ENCODE data around the gene SNAP47. TPM values are rescaled to one million over a fixed set of nuclear protein-coding genes. Genes with fewer than 3 reads are reported as not detected.

SNAP47 gene
- total and polyA plus RNA-seq, 4 donors, result 10.6 to 63.0 (median 22.8) TPM

DNA sequence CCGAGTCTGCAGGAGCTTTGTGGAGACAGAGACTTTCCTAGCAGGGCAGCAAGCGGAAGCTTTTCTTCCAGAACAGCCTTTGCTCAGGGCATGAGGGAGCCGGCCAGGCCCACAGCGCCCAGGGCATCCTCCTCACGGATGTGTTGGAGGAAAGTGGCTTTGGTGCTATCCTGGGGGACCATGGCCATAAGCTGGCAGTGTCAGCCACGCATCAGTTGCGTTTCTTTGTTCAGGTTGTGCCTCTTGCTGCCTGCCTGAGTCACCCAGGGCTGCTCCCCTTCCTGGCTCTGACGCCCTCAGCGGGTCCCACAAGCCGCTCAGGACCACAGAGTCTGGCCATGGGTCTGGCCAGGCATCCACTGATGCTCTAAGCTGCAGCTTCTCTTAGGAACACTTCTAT is 40.6 kb downstream of the SNAP47 start:
- H3K27ac ChIP-seq (ENCODE audit: low read depth in 1 of 2, low read length in 1 of 2), result no peak overlapping the region

DNA sequence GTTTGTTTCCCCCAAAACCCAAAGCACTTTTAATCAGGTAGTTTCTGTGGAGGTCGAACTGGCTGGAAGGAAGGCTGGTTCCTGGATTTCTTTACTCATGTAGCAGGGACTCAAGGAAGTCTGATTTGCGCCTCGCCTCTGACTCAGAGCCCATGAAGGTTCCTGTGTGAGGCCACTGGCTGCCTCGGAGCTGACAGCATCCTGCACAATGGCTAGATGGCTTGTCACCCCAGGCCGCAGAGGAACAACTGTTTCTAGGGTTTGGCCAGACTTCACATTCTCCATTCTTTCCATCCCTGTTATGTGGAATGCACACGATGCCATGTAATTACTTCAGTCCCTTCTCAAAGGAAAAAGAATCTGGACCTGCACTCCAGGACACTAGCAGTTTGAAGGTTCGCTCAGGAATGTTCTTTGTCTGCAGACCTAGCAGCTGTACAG is 41.1 kb downstream of the SNAP47 start:
- 82 to 83% methylated on average over 7 of the region's 7 CpGs for WGBS, 2 donors
- peaks cover 0 to 16% (median 3%) of the 10 kb centered on the region in 5 donors for H3K4me1 ChIP-seq (ENCODE audit: control insufficient read depth in 5 of 5, insufficient read depth in 5 of 5, low read length in 5 of 5)
- H3K9ac ChIP-seq (ENCODE audit: insufficient read depth in 1 of 2, low read length in 2 of 2), result no peak overlapping the region
- no peaks in the 10 kb centered on the region for H3K9me3 ChIP-seq (ENCODE audit: control insufficient read depth in 4 of 4, insufficient read depth in 3 of 4, low read length in 3 of 4)
- no peak overlapping the region for H3K4me3 ChIP-seq
- TF ChIP-seq, protein P1, sequence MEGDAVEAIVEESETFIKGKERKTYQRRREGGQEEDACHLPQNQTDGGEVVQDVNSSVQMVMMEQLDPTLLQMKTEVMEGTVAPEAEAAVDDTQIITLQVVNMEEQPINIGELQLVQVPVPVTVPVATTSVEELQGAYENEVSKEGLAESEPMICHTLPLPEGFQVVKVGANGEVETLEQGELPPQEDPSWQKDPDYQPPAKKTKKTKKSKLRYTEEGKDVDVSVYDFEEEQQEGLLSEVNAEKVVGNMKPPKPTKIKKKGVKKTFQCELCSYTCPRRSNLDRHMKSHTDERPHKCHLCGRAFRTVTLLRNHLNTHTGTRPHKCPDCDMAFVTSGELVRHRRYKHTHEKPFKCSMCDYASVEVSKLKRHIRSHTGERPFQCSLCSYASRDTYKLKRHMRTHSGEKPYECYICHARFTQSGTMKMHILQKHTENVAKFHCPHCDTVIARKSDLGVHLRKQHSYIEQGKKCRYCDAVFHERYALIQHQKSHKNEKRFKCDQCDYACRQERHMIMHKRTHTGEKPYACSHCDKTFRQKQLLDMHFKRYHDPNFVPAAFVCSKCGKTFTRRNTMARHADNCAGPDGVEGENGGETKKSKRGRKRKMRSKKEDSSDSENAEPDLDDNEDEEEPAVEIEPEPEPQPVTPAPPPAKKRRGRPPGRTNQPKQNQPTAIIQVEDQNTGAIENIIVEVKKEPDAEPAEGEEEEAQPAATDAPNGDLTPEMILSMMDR (IDR thresholded peaks at IDR 0.05; ENCODE audit: control extremely low read depth, extremely low read depth), result no peak
- ATAC-seq (ENCODE audit: insufficient read depth, low FRiP score) (no peak), DNase-seq (no peak)
- H3K27ac ChIP-seq (ENCODE audit: low read depth in 1 of 2, low read length in 1 of 2), result no peak overlapping the region
- H3K36me3 ChIP-seq (ENCODE audit: control insufficient read depth in 4 of 4, insufficient read depth in 4 of 4, low read length in 4 of 4), result peaks cover 0 to 24% (median 4%) of the 10 kb centered on the region in 4 donors
- no peaks in the 10 kb centered on the region for H3K27me3 ChIP-seq (ENCODE audit: control insufficient read depth in 3 of 3, insufficient read depth in 3 of 3, low read length in 2 of 3)

More for the DNA sequence above, 40.6 kb downstream of the SNAP47 start:
- Histone ChIP-seq H3K27me3 (ENCODE audit: control insufficient read depth in 3 of 3, insufficient read depth in 3 of 3, low read length in 2 of 3) (no peaks in the 10 kb centered on the region), H3K4me3 (no peak overlapping the region), H3K4me1 (ENCODE audit: control insufficient read depth in 5 of 5, insufficient read depth in 5 of 5, low read length in 5 of 5) (peaks cover 0 to 16% (median 3%) of the 10 kb centered on the region in 5 donors), H3K36me3 (ENCODE audit: control insufficient read depth in 4 of 4, insufficient read depth in 4 of 4, low read length in 4 of 4) (peaks cover 0 to 22% (median 4%) of the 10 kb centered on the region in 4 donors), H3K9ac (ENCODE audit: insufficient read depth in 1 of 2, low read length in 2 of 2) (no peak overlapping the region), H3K9me3 (ENCODE audit: control insufficient read depth in 4 of 4, insufficient read depth in 3 of 4, low read length in 3 of 4) (no peaks in the 10 kb centered on the region)
- DNase-seq (no peak), ATAC-seq (ENCODE audit: insufficient read depth, low FRiP score) (no peak)
- TF ChIP-seq, protein P1 (IDR thresholded peaks at IDR 0.05; ENCODE audit: control extremely low read depth, extremely low read depth), result no peak
- 95 to 99% methylated on average over 10 of the region's 10 CpGs for whole genome bisulfite sequencing, 2 donors

DNA sequence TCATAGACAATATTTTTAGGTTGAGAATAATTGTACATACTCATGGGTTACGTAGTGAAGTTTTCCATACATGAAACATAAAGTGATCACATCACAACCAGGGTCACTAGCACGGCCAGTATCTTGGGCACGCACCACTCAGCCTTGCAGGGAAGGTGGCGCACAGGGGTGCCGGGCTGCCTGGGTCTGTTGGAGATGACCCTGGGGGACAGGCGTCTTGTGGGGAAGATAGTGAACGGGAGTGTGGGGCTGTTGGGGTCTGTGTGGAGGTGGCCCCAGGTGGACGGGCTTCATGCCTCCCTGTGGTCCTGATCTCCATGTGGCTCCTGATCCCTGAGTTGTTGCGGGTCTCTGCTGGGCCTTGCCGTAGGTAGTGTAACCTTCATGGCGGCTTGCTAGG is 41.9 kb downstream of the SNAP47 start:
- TF ChIP-seq, protein P1 (IDR thresholded peaks at IDR 0.05; ENCODE audit: control extremely low read depth, extremely low read depth), result no peak
- H3K4me3 ChIP-seq, result no peak overlapping the region
- H3K9me3 ChIP-seq (ENCODE audit: control insufficient read depth in 4 of 4, insufficient read depth in 3 of 4, low read length in 3 of 4), result no peaks in the 10 kb centered on the region
- H3K4me1 ChIP-seq (ENCODE audit: control insufficient read depth in 5 of 5, insufficient read depth in 5 of 5, low read length in 5 of 5), result peaks cover 0 to 16% (median 3%) of the 10 kb centered on the region in 5 donors
- ATAC-seq (ENCODE audit: insufficient read depth, low FRiP score), result no peak
- peaks cover 0 to 26% (median 4%) of the 10 kb centered on the region in 4 donors for H3K36me3 ChIP-seq (ENCODE audit: control insufficient read depth in 4 of 4, insufficient read depth in 4 of 4, low read length in 4 of 4)
- 88 to 94% methylated on average over 11 of the region's 11 CpGs for WGBS, 2 donors
- DNase-seq, result no peak
- no peak overlapping the region for H3K9ac ChIP-seq (ENCODE audit: insufficient read depth in 1 of 2, low read length in 2 of 2)
- H3K27me3 ChIP-seq (ENCODE audit: control insufficient read depth in 3 of 3, insufficient read depth in 3 of 3, low read length in 2 of 3), result no peaks in the 10 kb centered on the region
- H3K27ac ChIP-seq (ENCODE audit: low read depth in 1 of 2, low read length in 1 of 2), result no peak overlapping the region

DNA sequence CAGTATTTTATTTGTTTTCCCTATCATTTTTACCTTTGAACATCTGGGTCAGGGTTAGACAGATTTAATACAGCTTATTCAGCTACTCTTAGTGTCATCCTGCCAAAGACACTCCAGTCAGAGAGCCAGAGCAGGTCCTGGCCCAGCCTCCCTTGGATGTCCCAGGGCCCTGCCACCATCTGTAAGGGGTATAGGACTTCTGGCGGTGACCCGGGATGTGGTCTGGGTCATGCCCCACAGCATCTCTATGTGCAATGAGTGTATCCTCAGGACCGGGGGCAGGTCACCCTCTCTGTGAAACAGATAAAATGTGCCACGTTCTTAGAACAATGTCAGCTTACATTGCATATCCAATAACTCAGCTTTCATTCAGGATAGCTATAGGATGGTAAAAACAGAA is 42.4 kb downstream of the SNAP47 start:
- H3K9me3 ChIP-seq (ENCODE audit: control insufficient read depth in 4 of 4, insufficient read depth in 3 of 4, low read length in 3 of 4), result no peaks in the 10 kb centered on the region
- H3K27me3 ChIP-seq (ENCODE audit: control insufficient read depth in 3 of 3, insufficient read depth in 3 of 3, low read length in 2 of 3), result no peaks in the 10 kb centered on the region
- peaks cover 0 to 16% (median 3%) of the 10 kb centered on the region in 5 donors for H3K4me1 ChIP-seq (ENCODE audit: control insufficient read depth in 5 of 5, insufficient read depth in 5 of 5, low read length in 5 of 5)
- ATAC-seq (ENCODE audit: insufficient read depth, low FRiP score) (no peak), DNase-seq (no peak)
- no peak overlapping the region for H3K27ac ChIP-seq (ENCODE audit: low read depth in 1 of 2, low read length in 1 of 2)
- 97 to 99% methylated on average over 4 of the region's 4 CpGs for WGBS, 2 donors
- peaks cover 0 to 27% (median 4%) of the 10 kb centered on the region in 4 donors for H3K36me3 ChIP-seq (ENCODE audit: control insufficient read depth in 4 of 4, insufficient read depth in 4 of 4, low read length in 4 of 4)
- TF ChIP-seq, protein P1 (IDR thresholded peaks at IDR 0.05; ENCODE audit: control extremely low read depth, extremely low read depth), result no peak
- H3K4me3 ChIP-seq, result no peak overlapping the region
- no peak overlapping the region for H3K9ac ChIP-seq (ENCODE audit: insufficient read depth in 1 of 2, low read length in 2 of 2)
